Activated naive CD4-positive, alpha-beta T cell treated with anti-CD3 and anti-CD28 coated beads, Interleukin-2, amount 50 U/mL, for 24 hours (primary cell): ENCODE measurements around the gene F13A1.

Experiments
- H3K27ac Mint-ChIP-seq: one replicate; pipeline ENCODE4 v1.8.0; 2021; ENCODE audit warnings: mild to moderate bottlenecking, mixed read lengths
- H3K27me3 Mint-ChIP-seq: one replicate; pipeline ENCODE4 v1.8.0; 2021; ENCODE audit warnings: mixed read lengths
- H3K36me3 Mint-ChIP-seq: one replicate; pipeline ENCODE4 v1.8.0; 2021; ENCODE audit warnings: mixed read lengths
- H3K4me1 Mint-ChIP-seq: one replicate; pipeline ENCODE4 v1.8.0; 2021; ENCODE audit warnings: mixed read lengths
- H3K4me3 Mint-ChIP-seq: one replicate; pipeline ENCODE4 v1.8.0; 2021; ENCODE audit warnings: mild to moderate bottlenecking, mixed read lengths
- H3K9me3 Mint-ChIP-seq: one replicate; pipeline ENCODE4 v1.8.0; 2021; ENCODE audit warnings: mixed read lengths

Gene F13A1

DNA sequence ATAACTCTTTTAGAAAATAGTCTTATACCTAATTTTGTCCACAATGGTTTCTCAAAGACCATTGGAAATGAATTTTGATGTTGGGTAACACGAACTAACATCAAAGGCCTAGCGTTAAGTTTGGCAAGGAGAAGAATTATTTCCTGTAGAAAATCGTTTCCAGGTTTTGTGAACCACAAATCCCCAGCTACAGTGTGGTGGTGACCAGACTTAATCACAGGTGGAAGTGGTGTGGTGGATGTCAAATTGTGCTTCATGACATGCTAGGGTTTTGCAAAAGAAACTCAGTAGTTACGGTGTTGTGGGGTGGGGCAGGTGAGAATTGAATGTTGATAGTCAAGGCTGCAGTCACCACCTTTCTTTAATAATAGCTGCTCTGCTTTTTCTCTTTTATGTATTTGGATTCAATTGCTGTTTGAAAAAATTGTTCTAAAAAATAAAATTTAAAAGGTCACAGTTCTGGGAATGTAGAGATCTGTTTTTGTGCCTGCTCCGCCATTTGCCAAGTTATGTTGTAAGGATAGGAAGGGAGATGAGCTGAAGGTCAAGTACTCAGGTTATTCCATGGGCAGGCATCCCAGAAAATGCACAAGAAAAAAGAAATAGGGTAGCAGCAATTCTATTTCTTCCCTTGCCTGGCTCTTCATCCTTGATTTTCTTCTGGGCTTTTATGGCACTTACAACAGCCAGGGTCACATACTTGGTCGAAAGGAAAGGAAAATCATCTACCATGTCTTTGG, 83.6 kb downstream of the F13A1 start:
- H3K27me3 Mint-ChIP-seq, result peaks cover 12% of the 10 kb centered on the region
- H3K27ac Mint-ChIP-seq, result no peak overlapping the region
- H3K9me3 Mint-ChIP-seq, result no peaks in the 10 kb centered on the region
- H3K4me1 Mint-ChIP-seq, result no peaks in the 10 kb centered on the region
- H3K4me3 Mint-ChIP-seq, result no peak overlapping the region
- H3K36me3 Mint-ChIP-seq, result no peaks in the 10 kb centered on the region

DNA sequence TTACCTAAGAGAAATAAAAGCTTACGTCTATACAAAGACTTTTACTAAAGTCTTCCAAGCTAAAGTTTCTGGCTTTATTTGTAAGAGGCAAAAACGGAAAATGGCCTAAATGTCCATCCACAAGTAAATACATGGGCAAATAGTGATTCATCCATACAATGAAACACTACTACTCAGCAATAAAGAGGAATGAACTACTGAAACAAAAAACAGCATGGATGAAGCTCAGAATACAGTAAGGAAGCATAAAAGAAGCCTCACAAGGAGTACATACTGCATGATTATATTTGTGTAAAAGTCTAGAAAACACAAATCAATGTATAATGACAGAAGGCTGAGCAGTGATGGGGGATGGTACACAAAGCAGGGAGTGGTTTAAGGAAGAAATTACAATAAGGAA, 84.7 kb downstream of the F13A1 start:
- H3K27me3 Mint-ChIP-seq, result peaks cover 21% of the 10 kb centered on the region
- H3K4me1 Mint-ChIP-seq, result no peaks in the 10 kb centered on the region
- H3K4me3 Mint-ChIP-seq, result no peak overlapping the region
- H3K27ac Mint-ChIP-seq, result no peak overlapping the region
- no peaks in the 10 kb centered on the region for H3K36me3 Mint-ChIP-seq
- H3K9me3 Mint-ChIP-seq, result no peaks in the 10 kb centered on the region

- H3K4me1 Mint-ChIP-seq, result no peaks in the 10 kb centered on the region
- H3K27me3 Mint-ChIP-seq, result peaks cover 21% of the 10 kb centered on the region
- no peaks in the 10 kb centered on the region for H3K36me3 Mint-ChIP-seq
- H3K4me3 Mint-ChIP-seq, result no peak overlapping the region
- no peaks in the 10 kb centered on the region for H3K9me3 Mint-ChIP-seq
- H3K27ac Mint-ChIP-seq, result no peak overlapping the region
Observed at GRCh38 chr6:6234963-6235362, 85.5 kb downstream of the F13A1 start.

- no peaks in the 10 kb centered on the region for H3K4me1 Mint-ChIP-seq
- H3K27me3 Mint-ChIP-seq, result peaks cover 24% of the 10 kb centered on the region
- H3K36me3 Mint-ChIP-seq, result no peaks in the 10 kb centered on the region
- no peak overlapping the region for H3K27ac Mint-ChIP-seq
- no peak overlapping the region for H3K4me3 Mint-ChIP-seq
- H3K9me3 Mint-ChIP-seq, result no peaks in the 10 kb centered on the region
Observed at GRCh38 chr6:6230286-6230685, 90.2 kb downstream of the F13A1 start.

GRCh38 chr6:6227896-6228295, 92.6 kb downstream of the F13A1 start:
- H3K27ac Mint-ChIP-seq, result no peak overlapping the region
- H3K36me3 Mint-ChIP-seq, result no peaks in the 10 kb centered on the region
- H3K4me1 Mint-ChIP-seq, result no peaks in the 10 kb centered on the region
- no peak overlapping the region for H3K4me3 Mint-ChIP-seq
- H3K9me3 Mint-ChIP-seq, result no peaks in the 10 kb centered on the region
- H3K27me3 Mint-ChIP-seq, result peaks cover 21% of the 10 kb centered on the region

DNA sequence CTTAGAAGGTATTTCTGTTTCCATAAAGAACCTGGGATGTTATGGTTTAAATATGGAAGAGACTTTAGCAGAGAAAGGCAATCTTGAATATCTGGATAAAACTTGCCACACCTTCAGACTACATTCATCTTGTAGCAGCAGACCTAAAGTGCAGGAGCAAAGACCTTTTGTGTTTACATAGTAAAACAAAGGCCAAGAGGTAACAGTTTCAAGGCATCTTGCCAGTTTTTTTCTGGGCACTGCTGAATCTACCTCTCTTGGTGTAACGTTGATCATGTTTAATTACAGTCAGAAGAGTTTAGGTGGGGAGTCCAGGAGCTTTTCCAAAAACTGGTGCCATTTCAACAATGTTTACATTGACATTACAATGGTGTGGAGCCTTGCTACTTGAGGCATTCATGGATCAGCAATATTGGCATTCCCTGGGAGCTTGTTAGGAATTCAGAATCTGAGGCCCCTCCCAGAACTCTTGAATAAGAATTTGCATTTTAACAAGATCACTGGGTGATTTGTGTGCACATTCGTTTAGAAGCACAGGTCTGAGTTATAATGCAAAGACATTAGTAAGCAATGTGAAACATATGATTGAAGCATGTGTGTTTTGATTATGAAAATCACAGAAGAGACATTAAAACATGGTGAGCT, 94.5 kb downstream of the F13A1 start:
- H3K4me3 Mint-ChIP-seq, result no peak overlapping the region
- no peak overlapping the region for H3K27ac Mint-ChIP-seq
- H3K27me3 Mint-ChIP-seq, result peaks cover 12% of the 10 kb centered on the region
- H3K36me3 Mint-ChIP-seq, result no peaks in the 10 kb centered on the region
- H3K4me1 Mint-ChIP-seq, result no peaks in the 10 kb centered on the region
- no peaks in the 10 kb centered on the region for H3K9me3 Mint-ChIP-seq

GRCh38 chr6:6224933-6225486, 95.5 kb downstream of the F13A1 start:
- no peak overlapping the region for H3K4me3 Mint-ChIP-seq
- no peaks in the 10 kb centered on the region for H3K4me1 Mint-ChIP-seq
- H3K9me3 Mint-ChIP-seq, result no peaks in the 10 kb centered on the region
- H3K27ac Mint-ChIP-seq, result no peak overlapping the region
- no peaks in the 10 kb centered on the region for H3K36me3 Mint-ChIP-seq
- peaks cover 13% of the 10 kb centered on the region for H3K27me3 Mint-ChIP-seq

- no peak overlapping the region for H3K27ac Mint-ChIP-seq
- no peaks in the 10 kb centered on the region for H3K36me3 Mint-ChIP-seq
- peaks cover 12% of the 10 kb centered on the region for H3K27me3 Mint-ChIP-seq
- H3K4me1 Mint-ChIP-seq, result no peaks in the 10 kb centered on the region
- H3K4me3 Mint-ChIP-seq, result no peak overlapping the region
- H3K9me3 Mint-ChIP-seq, result no peaks in the 10 kb centered on the region
Observed at GRCh38 chr6:6221787-6222535, 98.5 kb downstream of the F13A1 start.

DNA sequence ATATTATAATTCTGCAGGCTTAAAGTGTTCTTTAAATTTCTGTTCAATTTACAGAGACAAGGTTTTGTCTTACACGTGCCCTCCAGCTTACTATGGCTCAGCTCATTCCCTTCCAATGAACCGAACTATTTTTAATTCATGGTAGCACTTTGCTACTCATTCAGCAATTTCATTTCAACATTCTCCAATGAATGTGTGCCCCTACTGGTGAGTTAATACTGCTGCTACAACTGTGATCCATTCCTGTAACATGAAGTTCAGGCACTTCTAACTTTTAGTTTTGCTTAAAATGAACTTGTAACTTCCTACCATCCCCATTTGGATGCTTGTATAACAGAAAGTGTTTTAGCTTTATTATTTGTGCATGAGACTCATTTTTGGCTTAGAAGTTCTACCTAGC, 99.7 kb downstream of the F13A1 start:
- Mint-ChIP-seq H3K36me3 (no peaks in the 10 kb centered on the region), H3K9me3 (no peaks in the 10 kb centered on the region), H3K27ac (no peak overlapping the region), H3K4me3 (no peak overlapping the region), H3K4me1 (no peaks in the 10 kb centered on the region), H3K27me3 (peaks cover 8% of the 10 kb centered on the region)

- no peaks in the 10 kb centered on the region for H3K36me3 Mint-ChIP-seq
- H3K4me3 Mint-ChIP-seq, result no peak overlapping the region
- no peak overlapping the region for H3K27ac Mint-ChIP-seq
- no peaks in the 10 kb centered on the region for H3K4me1 Mint-ChIP-seq
- H3K27me3 Mint-ChIP-seq, result peaks cover 8% of the 10 kb centered on the region
- H3K9me3 Mint-ChIP-seq, result no peaks in the 10 kb centered on the region
Observed at GRCh38 chr6:6219716-6220115, 100.7 kb downstream of the F13A1 start.

DNA sequence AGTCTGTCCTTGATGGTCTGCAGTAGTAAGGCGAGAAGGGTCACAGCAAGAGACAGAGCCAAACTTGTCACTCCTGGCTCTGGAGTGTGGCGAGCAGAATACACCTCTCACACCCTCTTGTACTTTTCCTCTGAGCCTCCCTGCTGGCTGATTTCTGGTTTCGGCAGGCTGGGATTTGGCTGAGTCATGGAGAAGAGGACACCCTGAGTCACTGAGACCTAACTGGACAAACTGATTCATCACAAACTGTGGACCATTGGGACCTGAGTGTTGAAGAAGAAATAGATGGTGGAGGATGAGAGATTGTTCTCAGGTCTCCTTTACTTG, 101.7 kb downstream of the F13A1 start:
- no peaks in the 10 kb centered on the region for H3K4me1 Mint-ChIP-seq
- no peaks in the 10 kb centered on the region for H3K9me3 Mint-ChIP-seq
- H3K36me3 Mint-ChIP-seq, result no peaks in the 10 kb centered on the region
- H3K27me3 Mint-ChIP-seq, result peaks cover 7% of the 10 kb centered on the region
- no peak overlapping the region for H3K4me3 Mint-ChIP-seq
- no peak overlapping the region for H3K27ac Mint-ChIP-seq

- Mint-ChIP-seq H3K36me3 (no peaks in the 10 kb centered on the region), H3K9me3 (no peaks in the 10 kb centered on the region), H3K4me1 (no peaks in the 10 kb centered on the region), H3K27me3 (peaks cover 7% of the 10 kb centered on the region), H3K4me3 (no peak overlapping the region), H3K27ac (no peak overlapping the region)
Observed at GRCh38 chr6:6217855-6218758, 102.4 kb downstream of the F13A1 start.

DNA sequence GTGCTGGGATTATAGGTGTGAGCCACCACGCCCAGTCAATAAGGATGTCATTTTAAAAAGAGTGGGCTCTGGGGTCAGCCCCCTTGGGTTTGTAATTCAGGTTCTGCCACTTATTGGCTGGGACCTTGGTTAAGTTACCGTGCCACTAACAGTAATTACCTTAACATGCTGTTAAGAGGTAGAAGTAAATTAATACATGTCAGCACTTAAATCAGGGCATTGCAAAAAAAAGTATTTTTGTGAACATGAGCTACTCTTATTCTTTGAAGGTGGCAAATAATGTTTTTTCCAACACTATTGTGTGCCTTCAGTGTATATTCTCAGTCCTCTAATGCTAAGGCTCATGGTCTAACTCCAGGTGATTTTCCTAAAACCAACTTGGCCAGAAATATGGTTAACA, 109.5 kb downstream of the F13A1 start:
- H3K36me3 Mint-ChIP-seq, result peaks cover 2% of the 10 kb centered on the region
- peaks cover 8% of the 10 kb centered on the region for H3K27me3 Mint-ChIP-seq
- H3K4me3 Mint-ChIP-seq, result no peak overlapping the region
- no peaks in the 10 kb centered on the region for H3K4me1 Mint-ChIP-seq
- no peak overlapping the region for H3K27ac Mint-ChIP-seq
- H3K9me3 Mint-ChIP-seq, result peaks cover 30% of the 10 kb centered on the region

DNA sequence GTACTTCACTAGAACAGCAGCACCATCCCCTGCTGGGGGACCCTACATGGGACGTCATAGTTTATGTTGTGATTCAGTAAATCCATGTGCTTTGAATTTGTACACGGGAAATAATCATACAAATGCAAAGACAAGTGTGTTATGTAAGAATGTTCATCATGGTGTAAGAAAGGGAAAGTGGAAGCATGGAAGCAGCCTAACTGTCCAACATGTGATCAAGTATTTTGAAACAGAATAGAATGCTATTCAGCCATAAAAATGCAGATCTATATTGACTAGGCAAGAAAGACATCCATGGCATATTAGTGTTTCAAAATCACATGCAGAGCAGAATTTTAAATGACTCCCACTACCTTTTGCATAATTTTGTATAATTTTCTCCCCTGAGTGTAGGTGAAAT, 117.6 kb downstream of the F13A1 start:
- Mint-ChIP-seq H3K27me3 (peaks cover 24% of the 10 kb centered on the region), H3K4me3 (no peak overlapping the region), H3K9me3 (peaks cover 13% of the 10 kb centered on the region), H3K27ac (no peak overlapping the region), H3K36me3 (no peaks in the 10 kb centered on the region), H3K4me1 (no peaks in the 10 kb centered on the region)

DNA sequence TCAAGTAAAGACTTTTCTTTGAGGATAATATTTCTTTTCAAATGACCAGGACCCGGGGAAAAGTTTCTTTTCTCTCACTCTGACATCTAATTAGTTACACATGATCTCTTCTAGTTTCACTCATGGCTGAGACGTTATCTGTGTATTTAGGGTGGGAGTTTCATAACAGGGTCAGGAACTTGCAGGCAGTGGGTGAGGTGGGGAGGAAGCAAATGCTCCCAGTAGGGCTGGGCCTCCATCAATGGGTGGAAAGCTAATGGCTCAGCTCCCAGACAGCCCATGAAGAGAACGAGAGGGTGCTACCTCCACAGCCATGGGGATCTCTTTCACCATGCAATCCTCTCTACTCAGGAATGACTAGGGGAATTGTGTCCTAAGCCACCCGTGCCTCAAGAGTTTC, 119.3 kb downstream of the F13A1 start:
- no peaks in the 10 kb centered on the region for H3K4me1 Mint-ChIP-seq
- peaks cover 19% of the 10 kb centered on the region for H3K27me3 Mint-ChIP-seq
- no peaks in the 10 kb centered on the region for H3K36me3 Mint-ChIP-seq
- no peaks in the 10 kb centered on the region for H3K9me3 Mint-ChIP-seq
- H3K27ac Mint-ChIP-seq, result no peak overlapping the region
- H3K4me3 Mint-ChIP-seq, result no peak overlapping the region
